ENCODE data around the gene PNPLA7.

DNA sequence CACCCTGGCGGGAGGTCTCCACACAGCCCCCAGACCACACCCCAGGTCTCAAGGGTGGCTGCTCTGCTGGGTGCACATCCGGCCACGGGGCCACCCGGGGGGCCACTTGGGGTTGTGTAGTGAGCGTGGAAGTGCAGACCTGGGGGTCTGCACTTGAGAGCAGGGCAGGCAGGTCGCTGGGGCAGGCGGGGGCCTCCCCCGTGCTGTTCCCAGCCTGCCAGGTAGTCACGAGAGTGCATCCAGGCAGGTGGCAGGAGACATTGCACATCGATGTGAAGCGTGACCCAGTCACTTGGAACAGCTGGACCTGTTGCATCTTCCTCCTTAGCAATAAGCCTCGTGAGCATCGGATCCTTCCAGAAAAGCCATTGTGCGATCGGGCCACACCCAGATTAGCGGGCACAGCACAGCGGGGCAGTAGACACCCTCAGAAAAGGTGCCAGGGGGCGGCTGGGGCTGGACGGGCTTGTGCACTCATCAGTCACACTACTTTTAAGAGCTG is 104.2 kb downstream of the PNPLA7 start:
- no peak for TF ChIP-seq ZBTB26 (tag by site-specific recombination; optimal IDR thresholded peaks at IDR 0.05)
- TF ChIP-seq, protein P1, sequence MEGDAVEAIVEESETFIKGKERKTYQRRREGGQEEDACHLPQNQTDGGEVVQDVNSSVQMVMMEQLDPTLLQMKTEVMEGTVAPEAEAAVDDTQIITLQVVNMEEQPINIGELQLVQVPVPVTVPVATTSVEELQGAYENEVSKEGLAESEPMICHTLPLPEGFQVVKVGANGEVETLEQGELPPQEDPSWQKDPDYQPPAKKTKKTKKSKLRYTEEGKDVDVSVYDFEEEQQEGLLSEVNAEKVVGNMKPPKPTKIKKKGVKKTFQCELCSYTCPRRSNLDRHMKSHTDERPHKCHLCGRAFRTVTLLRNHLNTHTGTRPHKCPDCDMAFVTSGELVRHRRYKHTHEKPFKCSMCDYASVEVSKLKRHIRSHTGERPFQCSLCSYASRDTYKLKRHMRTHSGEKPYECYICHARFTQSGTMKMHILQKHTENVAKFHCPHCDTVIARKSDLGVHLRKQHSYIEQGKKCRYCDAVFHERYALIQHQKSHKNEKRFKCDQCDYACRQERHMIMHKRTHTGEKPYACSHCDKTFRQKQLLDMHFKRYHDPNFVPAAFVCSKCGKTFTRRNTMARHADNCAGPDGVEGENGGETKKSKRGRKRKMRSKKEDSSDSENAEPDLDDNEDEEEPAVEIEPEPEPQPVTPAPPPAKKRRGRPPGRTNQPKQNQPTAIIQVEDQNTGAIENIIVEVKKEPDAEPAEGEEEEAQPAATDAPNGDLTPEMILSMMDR (tag by site-specific recombination; IDR thresholded peaks at IDR 0.05) = no peak
- no peak for TF ChIP-seq ZBTB7A (tag by site-specific recombination; IDR thresholded peaks at IDR 0.05; ENCODE audit: low read depth)
- TF ChIP-seq ZNF837 (tag by site-specific recombination; IDR thresholded peaks at IDR 0.05) = no peak
- no peak for TF ChIP-seq GFI1B (tag by site-specific recombination; IDR thresholded peaks at IDR 0.05)
- no peak for TF ChIP-seq YY1 (tag by site-specific recombination; IDR thresholded peaks at IDR 0.05)
- TF ChIP-seq HOXA7 (CRISPR knock-in tag; IDR thresholded peaks at IDR 0.05; ENCODE audit: borderline replicate concordance) = no peak
- no peak for TF ChIP-seq ZNF114 (tag by site-specific recombination; IDR thresholded peaks at IDR 0.05)
- no peak for TF ChIP-seq MYNN (tag by site-specific recombination; IDR thresholded peaks at IDR 0.05; ENCODE audit: borderline replicate concordance)
- TF ChIP-seq, protein P2, sequence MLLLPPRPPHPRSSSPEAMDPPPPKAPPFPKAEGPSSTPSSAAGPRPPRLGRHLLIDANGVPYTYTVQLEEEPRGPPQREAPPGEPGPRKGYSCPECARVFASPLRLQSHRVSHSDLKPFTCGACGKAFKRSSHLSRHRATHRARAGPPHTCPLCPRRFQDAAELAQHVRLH (tag by site-specific recombination; IDR thresholded peaks at IDR 0.05) = no peak
- TF ChIP-seq ZNF274 (IDR thresholded peaks at IDR 0.05; ENCODE audit: low read length) = no peak
- TF ChIP-seq ZNF274 (tag by site-specific recombination; IDR thresholded peaks at IDR 0.05; ENCODE audit: borderline replicate concordance) = no peak
- TF ChIP-seq ZNF311 (tag by site-specific recombination; IDR thresholded peaks at IDR 0.05; ENCODE audit: borderline replicate concordance) = no peak
- TF ChIP-seq ZNF830 (tag by site-specific recombination; IDR thresholded peaks at IDR 0.05; ENCODE audit: low read depth) = no peak

Measured in HEK293 (cell line).